GM11168 (cell line): ENCODE measurements around the gene PAX3.
"Not testable (repeated sequence)": the region's sequence is repeated elsewhere in the genome, so short reads cannot be mapped to it uniquely, and the experiment has no call there.

Experiments used
- in situ Hi-C: fragments of 300-500 bp; cut with MboI; formaldehyde crosslinking; loops from one replicate; pipeline ENCODE4 v1.12.0; 2022; ENCODE audit warnings: low sequenced_read_pairs; ENCODE audit not compliant: unreplicated experiment

The PAX3 gene

GRCh38 chr2:222160944-222161343 lies 137.9 kb downstream of the PAX3 start:
- in situ Hi-C loops: no loop called here

GRCh38 chr2:222160125-222160524 lies 138.7 kb downstream of the PAX3 start:
- in situ Hi-C loops: no loop called here

- in situ Hi-C loops: no loop called here
These were observed 139.6 kb downstream of the PAX3 start for GRCh38 chr2:222159221-222159620.

- in situ Hi-C loops: not testable (repeated sequence)
These were observed 143.7 kb downstream of the PAX3 start for GRCh38 chr2:222155003-222155664.
